Mesendoderm (in vitro differentiated cells): Measurements from ENCODE around the gene PEDS1. TPM values are rescaled to one million over a fixed set of nuclear protein-coding genes. Genes with fewer than 3 reads are reported as not detected.
A peak's percentile ranks its signal among the peaks of the same experiment; 100 is the strongest.
"Not testable (repeated sequence)": the region's sequence is repeated elsewhere in the genome, so short reads cannot be mapped to it uniquely, and the experiment has no call there.

Experiments
- DNase-seq: peaks from one replicate; pipeline ENCODE4 v3.0.0; 2013
- H2AK5ac ChIP-seq: 2 replicates; pipeline ENCODE4 v1.6.1; 2013; ENCODE audit warnings: low read length, inconsistent platforms
- H2BK120ac ChIP-seq: 2 replicates; pipeline ENCODE4 v1.6.1; 2013; ENCODE audit warnings: low read depth, mild to moderate bottlenecking, low read length, moderate library complexity, mixed read lengths
- H2BK15ac ChIP-seq: replicated peaks from 2 replicates; pipeline ENCODE4 v1.6.1; 2013; ENCODE audit warnings: low read depth, mild to moderate bottlenecking, moderate library complexity
- H2BK5ac ChIP-seq: 2 replicates; pipeline ENCODE4 v1.6.1; 2013; ENCODE audit warnings: low read length, inconsistent platforms
- H3K18ac ChIP-seq: 2 replicates; pipeline ENCODE4 v1.6.1; 2013; ENCODE audit warnings: mild to moderate bottlenecking, low read length, mixed read lengths
- H3K23ac ChIP-seq: one replicate; pipeline ENCODE4 v1.6.1; 2013; ENCODE audit warnings: low read length
- H3K27ac ChIP-seq: 2 replicates; pipeline ENCODE4 v1.5.1; 2013; ENCODE audit warnings: low read depth, mild to moderate bottlenecking, inconsistent platforms, low read length, moderate library complexity
- H3K27me3 ChIP-seq: 2 replicates; pipeline ENCODE4 v1.6.1; 2013; ENCODE audit warnings: low read length, control low read depth, mild to moderate bottlenecking, inconsistent platforms; ENCODE audit not compliant: insufficient read depth, poor library complexity
- H3K36me3 ChIP-seq: 2 replicates; pipeline ENCODE4 v1.6.1; 2013; ENCODE audit warnings: low read length, inconsistent platforms; ENCODE audit not compliant: control insufficient read depth, insufficient read depth
- H3K4ac ChIP-seq: one replicate; pipeline ENCODE4 v1.6.1; 2013; ENCODE audit warnings: low read depth, mild to moderate bottlenecking, low read length, moderate library complexity
- H3K4me1 ChIP-seq: 2 replicates; pipeline ENCODE4 v1.6.1; 2013; ENCODE audit warnings: low read depth, low read length, inconsistent platforms; ENCODE audit not compliant: control insufficient read depth
- H3K4me2 ChIP-seq: 2 replicates; pipeline ENCODE4 v1.6.1; 2013; ENCODE audit warnings: low read length
- H3K4me3 ChIP-seq: 2 replicates; pipeline ENCODE4 v1.5.1; 2013; ENCODE audit warnings: mild to moderate bottlenecking, low read length
- H3K56ac ChIP-seq: one replicate; pipeline ENCODE4 v1.6.1; 2013; ENCODE audit warnings: low read length
- H3K79me1 ChIP-seq: 2 replicates; pipeline ENCODE4 v1.6.1; 2013; ENCODE audit warnings: low read length, inconsistent platforms
- H3K79me2 ChIP-seq: 2 replicates; pipeline ENCODE4 v1.6.1; 2013; ENCODE audit warnings: mild to moderate bottlenecking, low read length; ENCODE audit not compliant: control insufficient read depth, insufficient read depth
- H3K9ac ChIP-seq: 2 replicates; pipeline ENCODE4 v1.6.1; 2013; ENCODE audit warnings: low read length, inconsistent platforms
- H4K5ac ChIP-seq: one replicate; pipeline ENCODE4 v1.6.1; 2013; ENCODE audit warnings: low read length
- H4K8ac ChIP-seq: one replicate; pipeline ENCODE4 v1.6.1; 2013; ENCODE audit warnings: low read depth, mild to moderate bottlenecking, control low read depth, low read length, moderate library complexity
- WGBS: extraction: QIAGEN DNeasy Blood & Tissue Kit; methylation state at CpG from one replicate; pipeline ENCODE4 v1.1.7; 2013; ENCODE audit warnings: low lambda C conversion rate, missing lambda C conversion rate; ENCODE audit not compliant: insufficient coverage; ENCODE audit errors: extremely low coverage; 5-methylcytosine and 5-hydroxymethylcytosine counted together
- polyA plus RNA-seq, 2 experiments: library from polyadenylated mRNA; stranded (reverse); fragments of 200-250 nt; gene quantifications; one replicate each; pipeline ENCODE4 v1.2.3, GENCODE V29; 2013

PEDS1 gene
- polyA plus RNA-seq (2013, experiment 1 of 2), result 59.8 TPM
- 57.8 TPM for polyA plus RNA-seq (2013, experiment 2 of 2)

DNA sequence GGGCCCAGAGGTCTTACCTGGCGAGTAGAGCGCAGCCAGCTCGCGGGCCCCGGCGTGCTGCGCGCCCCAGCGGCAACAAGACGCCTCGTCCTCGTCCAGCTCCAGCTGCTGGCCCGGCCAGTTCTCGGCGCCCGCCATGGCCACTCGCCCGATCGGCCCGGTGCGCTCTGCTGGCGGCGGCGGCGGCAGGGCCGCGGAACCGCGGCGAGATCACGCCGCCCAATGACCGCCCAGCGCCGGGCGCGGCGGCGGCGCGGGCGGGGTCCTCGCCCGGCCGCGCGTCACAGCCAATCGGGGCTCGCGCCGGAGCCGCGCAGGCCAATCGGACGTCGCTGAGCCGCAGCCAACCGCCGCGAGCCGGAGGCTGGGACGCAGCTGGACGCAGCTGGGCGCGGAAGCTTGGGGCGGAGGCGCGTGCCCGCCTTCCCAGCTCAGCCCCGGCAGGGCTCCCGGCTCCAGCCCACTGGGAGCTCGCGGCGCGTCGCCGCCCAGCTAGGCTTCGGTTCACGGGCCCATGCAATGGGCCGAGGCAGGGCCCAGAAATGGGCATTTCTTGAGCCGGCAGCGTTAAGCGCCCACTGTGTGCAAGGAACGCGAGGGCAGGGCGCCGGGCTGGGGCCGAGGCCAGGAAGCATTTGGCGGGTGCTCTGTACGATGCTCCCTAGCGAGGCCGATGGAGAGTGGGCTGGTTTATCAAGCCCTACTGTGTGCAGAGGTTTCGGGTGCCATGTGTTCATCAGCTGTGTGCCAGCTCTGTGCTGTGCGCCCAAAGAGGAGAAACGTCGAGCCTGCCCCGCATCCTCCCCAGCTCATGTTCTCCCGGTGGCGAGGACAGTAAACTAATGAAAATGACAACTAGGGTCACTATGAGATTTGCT is at the start of gene PEDS1:
Gene PEDS1, minus strand, starts transcription at position 224 of the 878 bp plus-strand sequence. Its CDS starts 86 bp downstream, at position 138.
- peak within 1 kb of the TSS; percentile 84 for H3K9ac ChIP-seq
- H3K36me3 ChIP-seq, result no peaks in the 10 kb centered on the region
- no peak within 1 kb of the TSS for H4K5ac ChIP-seq
- no CpG with 5 or more reads among the region's 99 CpGs for WGBS
- no peaks in the 10 kb centered on the region for H3K27me3 ChIP-seq
- peak within 1 kb of the TSS; percentile 99 for H3K4me2 ChIP-seq
- peak within 1 kb of the TSS; percentile 92 for H3K56ac ChIP-seq
- peaks cover 14% of the 10 kb centered on the region for H3K79me1 ChIP-seq
- H3K4ac ChIP-seq, result peak within 1 kb of the TSS; percentile 17
- H2BK120ac ChIP-seq, result no peak within 1 kb of the TSS
- peak within 1 kb of the TSS; percentile 20 for H3K23ac ChIP-seq
- no peak within 1 kb of the TSS for H4K8ac ChIP-seq
- peak within 1 kb of the TSS; percentile 58 for H2BK5ac ChIP-seq
- H3K79me2 ChIP-seq, result peaks cover 40% of the 10 kb centered on the region
- H3K18ac ChIP-seq, result peak within 1 kb of the TSS; percentile 91
- peaks cover 13% of the 10 kb centered on the region for H3K4me1 ChIP-seq
- H2BK15ac ChIP-seq, result no peak within 1 kb of the TSS
- DNase-seq, result peak; percentile 94
- H3K27ac ChIP-seq, result peak within 1 kb of the TSS; percentile 46
- peak within 1 kb of the TSS; percentile 61 for H3K4me3 ChIP-seq
- peak within 1 kb of the TSS; percentile 97 for H2AK5ac ChIP-seq

DNA sequence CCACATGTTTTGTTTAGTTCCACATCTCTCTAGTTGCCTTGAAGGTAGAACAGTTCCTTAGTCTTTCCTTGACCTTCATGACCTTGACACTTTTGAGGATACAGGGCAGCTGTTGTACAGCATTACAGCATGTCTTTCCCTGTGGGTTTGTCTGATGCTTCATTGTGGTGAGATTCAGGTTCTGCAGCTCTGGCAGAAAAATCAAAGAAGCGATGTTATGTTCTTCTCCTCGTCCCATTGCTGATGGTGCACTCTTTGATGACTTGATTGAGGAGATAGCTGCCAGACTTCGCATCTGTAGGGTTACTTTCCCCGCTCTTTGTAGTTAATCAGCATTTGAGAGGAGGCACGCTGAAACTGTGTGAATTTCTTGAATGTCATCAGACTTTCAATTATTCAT is 49.2 kb upstream of the PEDS1 start:
- Histone ChIP-seq H3K56ac (no peak overlapping the region), H3K4me3 (no peak overlapping the region), H2AK5ac (no peak overlapping the region), H3K79me1 (no peaks in the 10 kb centered on the region), H3K4me1 (no peaks in the 10 kb centered on the region), H3K18ac (no peak overlapping the region), H2BK120ac (no peak overlapping the region), H3K79me2 (no peaks in the 10 kb centered on the region), H2BK15ac (no peak overlapping the region), H4K8ac (no peak overlapping the region), H3K4me2 (no peak overlapping the region), H3K27ac (no peak overlapping the region), H3K9ac (no peak overlapping the region), H3K27me3 (no peaks in the 10 kb centered on the region), H4K5ac (no peak overlapping the region), H3K4ac (no peak overlapping the region), H2BK5ac (no peak overlapping the region), H3K23ac (no peak overlapping the region), H3K36me3 (no peaks in the 10 kb centered on the region)
- WGBS, result no CpG with 5 or more reads among the region's 5 CpGs
- no peak for DNase-seq

DNA sequence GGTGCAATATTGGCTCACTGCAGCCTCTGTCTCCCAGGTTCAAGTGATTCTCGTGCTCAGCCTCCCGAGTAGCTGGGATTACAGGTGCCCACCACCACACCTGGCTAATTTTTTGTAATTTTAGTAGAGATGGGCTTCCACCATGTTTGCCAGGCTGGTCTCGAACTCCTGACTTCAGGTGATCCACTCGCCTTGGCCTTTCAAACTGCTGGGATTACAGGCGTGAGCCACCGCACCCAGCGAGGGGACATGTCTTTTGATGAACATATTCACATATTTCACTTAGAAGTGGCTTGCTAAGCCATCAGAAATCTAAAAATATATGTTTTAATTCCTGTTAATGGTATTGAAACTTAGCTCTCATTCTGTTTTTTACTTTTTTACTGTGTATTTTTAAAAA is 48.2 kb upstream of the PEDS1 start:
- H3K27ac ChIP-seq, H4K8ac ChIP-seq, H3K4me3 ChIP-seq, H3K27me3 ChIP-seq, H3K4me1 ChIP-seq, H3K4ac ChIP-seq, H3K79me1 ChIP-seq, H3K79me2 ChIP-seq, H3K4me2 ChIP-seq, H3K18ac ChIP-seq, H2BK120ac ChIP-seq, H3K56ac ChIP-seq, H3K23ac ChIP-seq, H4K5ac ChIP-seq, H2BK15ac ChIP-seq, H2AK5ac ChIP-seq, H3K9ac ChIP-seq, DNase-seq, H2BK5ac ChIP-seq, H3K36me3 ChIP-seq: not testable (repeated sequence)
- no CpG with 5 or more reads among the region's 7 CpGs for WGBS

DNA sequence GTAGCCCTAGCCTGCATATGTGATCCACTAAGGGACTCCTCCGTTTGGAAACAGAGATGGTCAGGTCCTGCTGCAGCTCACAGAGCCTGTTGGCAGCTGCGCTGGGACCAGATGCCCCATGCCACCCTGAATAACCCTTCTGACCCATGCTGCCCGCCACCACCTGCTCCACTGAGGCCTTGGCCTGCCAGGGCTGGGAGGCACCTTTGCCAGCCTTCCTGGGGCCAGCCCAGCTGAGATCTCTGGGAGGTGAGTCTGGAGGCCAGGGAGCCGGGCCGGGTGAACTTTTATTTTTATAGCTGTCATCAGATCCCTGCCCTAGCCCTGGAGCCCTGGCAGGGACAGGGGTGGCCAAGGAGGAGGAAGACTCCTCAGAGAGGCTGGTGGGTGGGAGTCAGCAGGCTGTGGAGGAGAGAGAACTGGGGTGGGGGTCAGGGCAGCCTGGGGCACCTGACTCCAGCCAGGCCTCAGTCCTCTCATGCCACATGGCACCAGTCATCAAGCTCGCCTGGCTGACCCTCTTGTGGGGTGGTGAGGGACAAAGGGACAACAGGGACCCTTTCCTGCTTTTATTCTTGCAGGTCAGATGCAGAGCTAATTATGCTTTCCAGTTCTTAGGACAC is 47.1 kb upstream of the PEDS1 start:
- Histone ChIP-seq H2BK120ac (no peak overlapping the region), H3K27me3 (no peaks in the 10 kb centered on the region)
- WGBS, result no CpG with 5 or more reads among the region's 6 CpGs

GRCh38 chr20:50199703-50200102 is 46.2 kb upstream of the PEDS1 start:
- no CpG with 5 or more reads among the region's 4 CpGs for WGBS
- no peak overlapping the region for H3K4me3 ChIP-seq
- H2AK5ac ChIP-seq, result no peak overlapping the region
- no peak overlapping the region for H2BK5ac ChIP-seq
- H2BK120ac ChIP-seq, result no peak overlapping the region
- no peak overlapping the region for H4K5ac ChIP-seq
- no peaks in the 10 kb centered on the region for H3K79me2 ChIP-seq
- no peak overlapping the region for H3K9ac ChIP-seq
- peaks cover 2% of the 10 kb centered on the region for H3K4me1 ChIP-seq
- no peak overlapping the region for H3K56ac ChIP-seq
- H4K8ac ChIP-seq, result no peak overlapping the region
- no peaks in the 10 kb centered on the region for H3K79me1 ChIP-seq
- DNase-seq, result peak; percentile 13
- no peak overlapping the region for H3K27ac ChIP-seq
- no peaks in the 10 kb centered on the region for H3K36me3 ChIP-seq
- no peak overlapping the region for H3K18ac ChIP-seq
- no peaks in the 10 kb centered on the region for H3K27me3 ChIP-seq
- H2BK15ac ChIP-seq, result no peak overlapping the region
- H3K23ac ChIP-seq, result no peak overlapping the region
- no peak overlapping the region for H3K4ac ChIP-seq
- no peak overlapping the region for H3K4me2 ChIP-seq

More for the DNA sequence above, 47.1 kb upstream of the PEDS1 start:
- Histone ChIP-seq H3K23ac (no peak overlapping the region), H3K36me3 (no peaks in the 10 kb centered on the region), H3K4me2 (no peak overlapping the region), H4K8ac (no peak overlapping the region), H2AK5ac (no peak overlapping the region), H4K5ac (no peak overlapping the region), H3K79me2 (no peaks in the 10 kb centered on the region), H2BK15ac (no peak overlapping the region), H3K4me1 (no peaks in the 10 kb centered on the region), H2BK5ac (no peak overlapping the region), H3K18ac (no peak overlapping the region), H3K79me1 (no peaks in the 10 kb centered on the region), H3K56ac (no peak overlapping the region), H3K4me3 (no peak overlapping the region), H3K4ac (no peak overlapping the region), H3K27ac (no peak overlapping the region), H3K9ac (no peak overlapping the region)
- DNase-seq, result no peak
